H9 (cell line): ENCODE data around the gene RBP2. TPM values are rescaled to one million over a fixed set of nuclear protein-coding genes. Genes with fewer than 3 reads are reported as not detected.

Source experiments
- DNase-seq: peaks from one replicate; pipeline ENCODE4 v3.0.0-alpha.2; 2017
- H2AFZ ChIP-seq: one replicate; pipeline ENCODE4 v1.6.1; 2013; ENCODE audit warnings: mild to moderate bottlenecking, low read length, control low read depth, moderate library complexity
- H2AK5ac ChIP-seq: 2 replicates; pipeline ENCODE4 v1.6.1; 2013; ENCODE audit warnings: low read length, control low read depth, mixed read lengths; ENCODE audit not compliant: insufficient read length
- H2BK120ac ChIP-seq: one replicate; pipeline ENCODE4 v1.6.1; 2013; ENCODE audit warnings: low read depth, mild to moderate bottlenecking, low read length, control low read depth, inconsistent platforms; ENCODE audit not compliant: poor library complexity, severe bottlenecking
- H2BK12ac ChIP-seq: 2 replicates; pipeline ENCODE4 v1.6.1; 2013; ENCODE audit warnings: low read length, control low read depth, mixed read lengths, low read depth; ENCODE audit not compliant: insufficient read length
- H2BK15ac ChIP-seq: 2 replicates; pipeline ENCODE4 v1.6.1; 2013; ENCODE audit warnings: low read depth, low read length, control low read depth
- H2BK20ac ChIP-seq: one replicate; pipeline ENCODE4 v1.6.1; 2013; ENCODE audit warnings: low read depth, mild to moderate bottlenecking, low read length, control low read depth, inconsistent platforms; ENCODE audit not compliant: poor library complexity, severe bottlenecking
- H2BK5ac ChIP-seq: 2 replicates; pipeline ENCODE4 v1.6.1; 2013; ENCODE audit warnings: low read length, control low read depth, mixed read lengths; ENCODE audit not compliant: insufficient read length
- H3K14ac ChIP-seq: 2 replicates; pipeline ENCODE4 v1.6.1; 2013; ENCODE audit warnings: low read length, control low read depth; ENCODE audit not compliant: insufficient read depth
- H3K18ac ChIP-seq: 2 replicates; pipeline ENCODE4 v1.6.1; 2013; ENCODE audit warnings: low read depth, mild to moderate bottlenecking, mixed read lengths, low read length, control low read depth; ENCODE audit not compliant: insufficient read length
- H3K23ac ChIP-seq: 2 replicates; pipeline ENCODE4 v1.6.1; 2013; ENCODE audit warnings: low read length, control low read depth, mixed read lengths, low read depth; ENCODE audit not compliant: insufficient read length
- H3K23me2 ChIP-seq: 2 replicates; pipeline ENCODE4 v1.6.1; 2013; ENCODE audit warnings: low read depth, mild to moderate bottlenecking, mixed read lengths, low read length, control low read depth; ENCODE audit not compliant: insufficient read length, poor library complexity, severe bottlenecking
- H3K27ac ChIP-seq: 2 replicates; pipeline ENCODE4 v1.5.1; 2013; ENCODE audit warnings: low read length, control low read depth, mixed read lengths, low read depth; ENCODE audit not compliant: insufficient read length
- H3K27me3 ChIP-seq: 2 replicates; pipeline ENCODE4 v1.6.1; 2013; ENCODE audit warnings: low read length, control low read depth, inconsistent platforms; ENCODE audit not compliant: insufficient read depth
- H3K4ac ChIP-seq: 2 replicates; pipeline ENCODE4 v1.6.1; 2013; ENCODE audit warnings: low read depth, mild to moderate bottlenecking, control low read depth, inconsistent platforms, low read length, moderate library complexity
- H3K4me1 ChIP-seq: 2 replicates; pipeline ENCODE4 v1.6.1; 2013; ENCODE audit warnings: low read length, control low read depth, inconsistent platforms; ENCODE audit not compliant: insufficient read depth
- H3K4me2 ChIP-seq: 2 replicates; pipeline ENCODE4 v1.6.1; 2013; ENCODE audit warnings: low read length, control low read depth, mixed read lengths; ENCODE audit not compliant: insufficient read length, insufficient read depth
- H3K56ac ChIP-seq: 2 replicates; pipeline ENCODE4 v1.6.1; 2013; ENCODE audit warnings: low read depth, mild to moderate bottlenecking, mixed read lengths, low read length, control low read depth; ENCODE audit not compliant: insufficient read length
- H3K79me1 ChIP-seq: 2 replicates; pipeline ENCODE4 v1.6.1; 2013; ENCODE audit warnings: low read depth, mild to moderate bottlenecking, moderate library complexity, low read length, control low read depth, inconsistent platforms; ENCODE audit not compliant: insufficient read depth, poor library complexity, severe bottlenecking
- H3K79me2 ChIP-seq: 2 replicates; pipeline ENCODE4 v1.6.1; 2013; ENCODE audit warnings: low read length, control low read depth, inconsistent platforms; ENCODE audit not compliant: insufficient read depth
- H3K9ac ChIP-seq: 2 replicates; pipeline ENCODE4 v1.6.1; 2013; ENCODE audit warnings: low read length, control low read depth, mixed read lengths; ENCODE audit not compliant: insufficient read length; ENCODE audit errors: extremely low read depth
- H3K9me3 ChIP-seq: one replicate; pipeline ENCODE4 v1.6.1; 2013; ENCODE audit warnings: low read depth, low read length, inconsistent platforms; ENCODE audit not compliant: control insufficient read depth
- H3T11ph ChIP-seq: one replicate; pipeline ENCODE4 v1.6.1; 2013; ENCODE audit warnings: mild to moderate bottlenecking, low read length, control low read depth, inconsistent platforms
- H4K20me1 ChIP-seq: one replicate; pipeline ENCODE4 v1.6.1; 2013; ENCODE audit not compliant: control insufficient read depth, insufficient read length, insufficient read depth
- H4K5ac ChIP-seq: 2 replicates; pipeline ENCODE4 v1.6.1; 2013; ENCODE audit warnings: low read depth, mild to moderate bottlenecking, mixed read lengths, low read length, control low read depth; ENCODE audit not compliant: insufficient read length
- H4K8ac ChIP-seq: replicated peaks from 2 replicates; pipeline ENCODE4 v1.6.1; 2013; ENCODE audit warnings: low read length, control low read depth, mixed read lengths, low read depth; ENCODE audit not compliant: insufficient read length
- H4K91ac ChIP-seq: 2 replicates; pipeline ENCODE4 v1.6.1; 2013; ENCODE audit warnings: low read depth, mild to moderate bottlenecking, moderate library complexity, mixed read lengths, low read length, control low read depth; ENCODE audit not compliant: insufficient read length
- H3K27ac Mint-ChIP-seq, 3 experiments: 2 replicates in 2 of 3; 3 replicates in 1 of 3; pipeline ENCODE4 v1.8.0; 2020 to 2021; ENCODE audit warnings: mixed read lengths in 3 of 3, mild to moderate bottlenecking in 1 of 3, moderate library complexity in 1 of 3
- H3K27me3 Mint-ChIP-seq: 2 replicates; pipeline ENCODE4 v1.8.0; 2021; ENCODE audit warnings: low read depth, mild to moderate bottlenecking, moderate library complexity, mixed read lengths
- H3K36me3 Mint-ChIP-seq, 3 experiments: 2 replicates in 2 of 3; 3 replicates in 1 of 3; pipeline ENCODE4 v1.8.0; 2020 to 2021; ENCODE audit warnings: low read depth in 3 of 3, mixed read lengths in 3 of 3; ENCODE audit not compliant: insufficient read depth in 1 of 3
- H3K4me1 Mint-ChIP-seq, 2 experiments: 2 replicates each; pipeline ENCODE4 v1.8.0; 2020; ENCODE audit warnings: mixed read lengths in 2 of 2
- H3K4me3 Mint-ChIP-seq, 2 experiments: 2 replicates in 1 of 2; 3 replicates in 1 of 2; pipeline ENCODE4 v1.8.0; 2020 to 2021; ENCODE audit warnings: mild to moderate bottlenecking in 2 of 2, mixed read lengths in 2 of 2, moderate library complexity in 1 of 2
- H3K9me3 Mint-ChIP-seq, 2 experiments: 2 replicates in 1 of 2; 3 replicates in 1 of 2; pipeline ENCODE4 v1.8.0; 2020; ENCODE audit warnings: mild to moderate bottlenecking in 2 of 2, mixed read lengths in 2 of 2, moderate library complexity in 1 of 2
- CTCF ChIP-seq: fragments of 200-600 bp; sonication (generic); conservative IDR thresholded peaks from 3 replicates; pipeline ENCODE4 v1.8.0; 2021; ENCODE audit warnings: antibody characterized with exemption, mild to moderate bottlenecking
- WGBS: extraction: QIAGEN DNeasy Blood & Tissue Kit; methylation state at CpG from one replicate; pipeline ENCODE4 v1.1.7; 2013; ENCODE audit warnings: missing lambda C conversion rate, low lambda C conversion rate, mixed read lengths; ENCODE audit not compliant: insufficient read length; ENCODE audit errors: extremely low coverage; 5-methylcytosine and 5-hydroxymethylcytosine counted together
- total RNA-seq: library from RNA; stranded (reverse); gene quantifications from 2 replicates; pipeline ENCODE4 v1.2.1, GENCODE V29; 2021

Gene RBP2
- total RNA-seq, 1 experiment from 2014 or later = not detected

GRCh38 chr3:139455206-139455605 lies 21.1 kb downstream of the RBP2 start:
- Histone ChIP-seq H3K4ac (no peak overlapping the region), H3K79me2 (no peaks in the 10 kb centered on the region), H2AK5ac (no peak overlapping the region), H2BK12ac (no peak overlapping the region), H3K27me3 (no peaks in the 10 kb centered on the region), H3K56ac (no peak overlapping the region), H3K23me2 (no peaks in the 10 kb centered on the region), H4K91ac (no peak overlapping the region), H3K27ac (no peak overlapping the region), H2BK20ac (no peak overlapping the region), H3T11ph (no peak overlapping the region), H4K8ac (no peak overlapping the region), H2AFZ (no peak overlapping the region), H3K18ac (no peak overlapping the region), H4K20me1 (no peaks in the 10 kb centered on the region), H3K79me1 (no peaks in the 10 kb centered on the region), H4K5ac (no peak overlapping the region), H3K14ac (no peak overlapping the region), H3K9ac (no peak overlapping the region), H3K9me3 (no peaks in the 10 kb centered on the region), H3K23ac (no peak overlapping the region), H3K4me2 (no peak overlapping the region), H2BK15ac (no peak overlapping the region), H2BK120ac (no peak overlapping the region), H3K4me1 (peaks cover 22% of the 10 kb centered on the region), H2BK5ac (no peak overlapping the region)
- no CpG with 5 or more reads among the region's 1 CpG for WGBS
- Mint-ChIP-seq H3K27me3 (no peaks in the 10 kb centered on the region; the same call in 1 of the 2 replicates), H3K4me1 (peaks cover 2 to 6% of the 10 kb centered on the region in 2 experiments; a peak in 2 of 4 replicates), H3K4me3 (no peak overlapping the region), H3K9me3 (no peaks in the 10 kb centered on the region), H3K36me3 (no peaks in the 10 kb centered on the region), H3K27ac (no peak overlapping the region)
- TF ChIP-seq CTCF = no peak
- no peak for DNase-seq
